Right atrium auricular region (tissue), 2 donors: ENCODE measurements around the gene IRF8. TPM values are rescaled to one million over a fixed set of nuclear protein-coding genes. Genes with fewer than 3 reads are reported as not detected.

Experiments used
- DNase-seq: peaks from one replicate; pipeline ENCODE4 v3.0.0-alpha.2; 2019; ENCODE audit warnings: low spot score
- H3K27ac ChIP-seq, 2 donors: fragments of 200-600 bp; sonication (generic); 1 replicate in 1 of 2; 2 replicates in 1 of 2; pipeline ENCODE4 v1.5.1; 2016 to 2019
- H3K27me3 ChIP-seq, 2 donors: fragments of 200-600 bp; sonication (generic); one replicate each; pipeline versions ENCODE4 v1.5.1 to v1.6.0; 2017 to 2019
- H3K36me3 ChIP-seq: fragments of 200-600 bp; sonication (generic); one replicate; pipeline ENCODE4 v1.5.1; 2016
- H3K4me1 ChIP-seq, 2 donors: fragments of 200-600 bp; sonication (generic); one replicate each; pipeline versions ENCODE4 v1.5.1 to v1.6.0; 2017 to 2019
- H3K4me3 ChIP-seq, 2 donors: fragments of 200-600 bp; sonication (generic); 1 replicate in 1 of 2; 2 replicates in 1 of 2; pipeline ENCODE4 v1.5.1; 2017 to 2019; ENCODE audit warnings: mild to moderate bottlenecking in 1 of 2, moderate library complexity in 1 of 2
- H3K9me3 ChIP-seq, 2 donors: fragments of 200-600 bp; sonication (generic); one replicate each; pipeline ENCODE4 v1.5.1; 2019
- CTCF ChIP-seq, 2 donors: fragments of 200-600 bp; sonication (generic); IDR thresholded peaks; one replicate each; pipeline ENCODE4 v1.5.1; 2019; ENCODE audit warnings: antibody characterized with exemption in 2 of 2
- total RNA-seq, 2 donors: library from RNA; depleted of rRNA; stranded (reverse); fragments of >200 nt; gene quantifications; one replicate each; pipeline ENCODE4 v1.1.0, GENCODE V29; 2016

IRF8 gene
- total RNA-seq, 2 donors from 2014 or later, result 2.2 to 10.6 TPM

GRCh38 chr16:85952197-85952596, 53.2 kb downstream of the IRF8 start:
- Histone ChIP-seq H3K27me3 (no peaks in the 10 kb centered on the region), H3K9me3 (no peaks in the 10 kb centered on the region), H3K4me3 (no peak overlapping the region), H3K27ac (no peak overlapping the region), H3K36me3 (no peaks in the 10 kb centered on the region), H3K4me1 (no peaks in the 10 kb centered on the region)
- no peak for TF ChIP-seq CTCF (IDR thresholded peaks at IDR 0.05)
- no peak for DNase-seq

GRCh38 chr16:85952811-85953210, 53.8 kb downstream of the IRF8 start:
- no peak for DNase-seq
- H3K4me1 ChIP-seq, result no peaks in the 10 kb centered on the region
- no peak overlapping the region for H3K27ac ChIP-seq
- no peaks in the 10 kb centered on the region for H3K9me3 ChIP-seq
- H3K27me3 ChIP-seq, result no peaks in the 10 kb centered on the region
- no peak for TF ChIP-seq CTCF (IDR thresholded peaks at IDR 0.05)
- no peak overlapping the region for H3K4me3 ChIP-seq
- no peaks in the 10 kb centered on the region for H3K36me3 ChIP-seq

GRCh38 chr16:85954927-85955519, 56.1 kb downstream of the IRF8 start:
- Histone ChIP-seq H3K9me3 (no peaks in the 10 kb centered on the region), H3K27me3 (no peaks in the 10 kb centered on the region), H3K4me1 (no peaks in the 10 kb centered on the region), H3K4me3 (no peak overlapping the region), H3K36me3 (no peaks in the 10 kb centered on the region), H3K27ac (no peak overlapping the region)
- no peak for DNase-seq
- no peak for TF ChIP-seq CTCF (IDR thresholded peaks at IDR 0.05)

GRCh38 chr16:85955566-85955965, 56.6 kb downstream of the IRF8 start:
- no peaks in the 10 kb centered on the region for H3K27me3 ChIP-seq
- no peak overlapping the region for H3K4me3 ChIP-seq
- TF ChIP-seq CTCF (IDR thresholded peaks at IDR 0.05), result no peak

GRCh38 chr16:85956426-85956825, 57.5 kb downstream of the IRF8 start:
- Histone ChIP-seq H3K4me1 (no peaks in the 10 kb centered on the region), H3K27me3 (no peaks in the 10 kb centered on the region), H3K9me3 (no peaks in the 10 kb centered on the region), H3K27ac (no peak overlapping the region), H3K36me3 (no peaks in the 10 kb centered on the region), H3K4me3 (no peak overlapping the region)
- no peak for DNase-seq
- no peak for TF ChIP-seq CTCF (IDR thresholded peaks at IDR 0.05)

More at GRCh38 chr16:85955566-85955965, 56.6 kb downstream of the IRF8 start:
- H3K27ac ChIP-seq, result no peak overlapping the region
- no peaks in the 10 kb centered on the region for H3K36me3 ChIP-seq
- no peaks in the 10 kb centered on the region for H3K9me3 ChIP-seq
- DNase-seq, result no peak
- no peaks in the 10 kb centered on the region for H3K4me1 ChIP-seq

GRCh38 chr16:85958731-85959130, 59.8 kb downstream of the IRF8 start:
- no peak overlapping the region for H3K4me3 ChIP-seq
- H3K36me3 ChIP-seq, result no peaks in the 10 kb centered on the region
- peaks cover 0 to 6% of the 10 kb centered on the region in 2 donors for H3K4me1 ChIP-seq
- TF ChIP-seq CTCF (IDR thresholded peaks at IDR 0.05), result no peak
- H3K27me3 ChIP-seq, result no peaks in the 10 kb centered on the region
- no peak for DNase-seq
- no peak overlapping the region for H3K27ac ChIP-seq
- no peaks in the 10 kb centered on the region for H3K9me3 ChIP-seq
